Fibroblast of mammary gland (primary cell): ENCODE data around the gene NMNAT2.
"Not testable (repeated sequence)": the region's sequence is repeated elsewhere in the genome, so short reads cannot be mapped to it uniquely, and the experiment has no call there.

ENCODE experiments used
- DNase-seq: peaks from one replicate; pipeline ENCODE4 v3.0.0-alpha.2; 2010; ENCODE audit warnings: low read depth
- H3K4me3 ChIP-seq: 2 replicates; pipeline ENCODE4 v1.5.1; 2011; ENCODE audit warnings: low read depth, mild to moderate bottlenecking, low read length, moderate library complexity; ENCODE audit not compliant: control insufficient read depth
- CTCF ChIP-seq: conservative IDR thresholded peaks from 2 replicates; pipeline ENCODE4 v1.5.1; 2011; ENCODE audit warnings: low read depth, low read length, inconsistent platforms; ENCODE audit not compliant: control insufficient read depth, insufficient read depth

The NMNAT2 gene

GRCh38 chr1:183443011-183443410, 24.8 kb upstream of the NMNAT2 start:
- TF ChIP-seq CTCF, result no peak
- H3K4me3 ChIP-seq, result no peak overlapping the region
- DNase-seq, result peak; percentile 45

DNA sequence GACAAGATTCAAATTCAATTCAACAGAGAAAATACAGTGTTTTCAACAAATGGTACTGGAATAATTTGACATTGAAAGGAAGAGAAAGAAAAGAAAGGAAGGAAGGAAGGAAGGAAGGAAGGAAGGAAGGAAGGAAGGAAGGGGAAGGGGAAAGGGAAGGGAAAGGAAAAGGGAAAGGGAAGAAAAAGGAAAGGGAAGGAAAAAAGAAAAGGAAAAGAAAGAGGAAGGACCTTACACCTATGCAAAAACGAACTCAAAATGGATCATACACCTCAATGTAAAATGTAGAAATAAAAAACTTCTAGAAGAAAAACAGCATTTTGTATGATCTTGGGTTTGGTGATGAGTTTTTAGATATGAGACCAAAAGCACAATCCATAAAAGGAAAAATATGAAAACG, 19.9 kb upstream of the NMNAT2 start:
- DNase-seq, result no peak
- no peak for TF ChIP-seq CTCF
- H3K4me3 ChIP-seq, result no peak overlapping the region

DNA sequence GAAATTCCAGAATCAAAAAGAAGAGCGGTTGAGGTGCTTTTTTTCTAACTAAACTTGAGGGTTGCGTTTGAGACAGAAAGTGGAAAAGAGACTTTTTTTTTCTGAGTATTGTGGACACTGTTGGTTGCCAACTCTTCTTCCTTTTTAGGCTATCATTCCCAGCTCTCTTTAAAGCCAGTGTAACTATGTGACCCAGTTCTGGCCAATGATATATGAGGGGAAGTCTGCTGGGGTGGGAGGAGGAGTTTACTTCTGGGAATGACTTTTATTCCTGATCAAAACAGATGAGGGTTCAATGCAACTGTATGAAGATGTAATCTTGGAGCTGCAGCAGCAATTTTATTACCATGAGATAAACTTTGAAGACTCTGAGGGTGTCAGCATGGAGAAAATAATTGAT, 17.3 kb upstream of the NMNAT2 start:
- no peak for DNase-seq
- TF ChIP-seq CTCF, result no peak

GRCh38 chr1:183433703-183434102, 15.5 kb upstream of the NMNAT2 start:
- no peak for DNase-seq
- TF ChIP-seq CTCF, result no peak
- no peak overlapping the region for H3K4me3 ChIP-seq

More for the DNA sequence above, 17.3 kb upstream of the NMNAT2 start:
- H3K4me3 ChIP-seq, result no peak overlapping the region

- no peak for TF ChIP-seq CTCF
- DNase-seq, result peak; percentile 2
- no peak overlapping the region for H3K4me3 ChIP-seq
Observed at GRCh38 chr1:183432548-183432875, 14.3 kb upstream of the NMNAT2 start.

GRCh38 chr1:183431840-183432547, 13.8 kb upstream of the NMNAT2 start:
- DNase-seq, result no peak
- TF ChIP-seq CTCF, result no peak
- no peak overlapping the region for H3K4me3 ChIP-seq

DNA sequence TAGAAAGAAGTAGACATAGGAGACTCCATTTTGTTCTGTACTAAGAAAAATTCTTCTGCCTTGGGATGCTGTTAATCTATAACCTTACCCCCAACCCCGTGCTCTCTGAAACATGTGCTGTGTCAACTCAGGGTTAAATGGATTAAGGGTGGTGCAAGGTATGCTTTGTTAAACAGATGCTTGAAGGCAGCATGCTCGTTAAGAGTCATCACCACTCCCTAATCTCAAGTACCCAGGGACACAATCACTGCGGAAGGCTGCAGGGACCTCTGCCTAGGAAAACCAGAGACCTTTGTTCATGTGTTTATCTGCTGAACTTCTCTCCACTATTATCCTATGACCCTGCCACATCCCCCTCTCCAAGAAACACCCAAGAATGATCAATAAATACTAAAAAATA, 9.4 kb upstream of the NMNAT2 start:
- not testable (repeated sequence) for DNase-seq, H3K4me3 ChIP-seq
